Spleen (tissue), 11 donors: ENCODE data around the gene KDM2A. TPM values are rescaled to one million over a fixed set of nuclear protein-coding genes. Genes with fewer than 3 reads are reported as not detected.

Experiments used
- DNase-seq: peaks from one replicate; pipeline ENCODE4 v3.0.0-alpha.2; 2020
- H3K27ac ChIP-seq, 8 donors: fragments of 200-600 bp; sonication (generic) in 7 of 8; 1 replicate in 4 of 8; 2 replicates in 4 of 8; pipeline versions ENCODE4 v1.5.0 to v1.8.0; 2016 to 2021; ENCODE audit warnings: inconsistent platforms in 4 of 8, mild to moderate bottlenecking in 4 of 8, moderate library complexity in 1 of 8
- H3K27me3 ChIP-seq, 7 donors: fragments of 200-600 bp; sonication (generic) in 6 of 7; replicated peaks in 1 of 7; 1 replicate in 4 of 7; 2 replicates in 3 of 7; pipeline versions ENCODE4 v1.5.0 to v1.8.0; 2016 to 2021; ENCODE audit warnings: inconsistent platforms in 3 of 7, mild to moderate bottlenecking in 1 of 7
- H3K36me3 ChIP-seq, 6 donors: fragments of 200-600 bp; sonication (generic) in 5 of 6; 1 replicate in 4 of 6; 2 replicates in 2 of 6; pipeline versions ENCODE4 v1.5.0 to v1.8.0; 2016 to 2021; ENCODE audit warnings: inconsistent platforms in 2 of 6
- H3K4me1 ChIP-seq, 6 donors: fragments of 200-600 bp; sonication (generic) in 5 of 6; 1 replicate in 3 of 6; 2 replicates in 3 of 6; pipeline versions ENCODE4 v1.5.0 to v1.8.0; 2016 to 2021; ENCODE audit warnings: inconsistent platforms in 3 of 6
- H3K4me3 ChIP-seq, 8 donors: fragments of 200-600 bp; sonication (generic) in 7 of 8; 1 replicate in 4 of 8; 2 replicates in 4 of 8; pipeline versions ENCODE4 v1.5.0 to v1.8.0; 2016 to 2021; ENCODE audit warnings: inconsistent platforms in 4 of 8, mild to moderate bottlenecking in 4 of 8, moderate library complexity in 2 of 8
- H3K9me3 ChIP-seq, 8 donors: fragments of 200-600 bp; sonication (generic) in 7 of 8; 1 replicate in 4 of 8; 2 replicates in 4 of 8; pipeline versions ENCODE4 v1.5.0 to v1.8.0; 2016 to 2021; ENCODE audit warnings: inconsistent platforms in 4 of 8
- CTCF ChIP-seq, 11 experiments: fragments of 200-600 bp in 7 of 11; fragments of 450-650 bp in 4 of 11; sonication (generic) in 4 of 11; IDR thresholded peaks in 8 of 11; conservative IDR thresholded peaks in 3 of 11; 1 replicate in 7 of 11; 2 replicates in 4 of 11; pipeline versions ENCODE4 v1.4.0 to v1.8.0; 2016 to 2021; ENCODE audit warnings: antibody characterized with exemption in 11 of 11, inconsistent platforms in 4 of 11, mild to moderate bottlenecking in 1 of 11
- POLR2A ChIP-seq, 3 donors: fragments of 450-650 bp; IDR thresholded peaks; one replicate each; pipeline ENCODE4 v1.5.1; 2017; ENCODE audit warnings: antibody characterized with exemption in 3 of 3, mild to moderate bottlenecking in 1 of 3
- POLR2AphosphoS5 ChIP-seq, 3 donors: sonication (generic); formaldehyde crosslinking; IDR thresholded peaks; one replicate each; pipeline ENCODE4 v1.5.1; 2017; ENCODE audit warnings: antibody characterized with exemption in 3 of 3
- WGBS, 5 donors: extraction: QIAGEN DNeasy Blood & Tissue Kit in 3 of 5; methylation state at CpG; one replicate each; pipeline versions ENCODE4 v1.1.5 to v1.1.7; 2013 to 2018; 5-methylcytosine and 5-hydroxymethylcytosine counted together
- intact Hi-C: fragments of 100-400 bp; cut with DNase I; formaldehyde crosslinking; loops from one replicate; pipeline ENCODE4 v1.15.0; 2023; ENCODE audit warnings: low total_unique reads
- polyA plus RNA-seq, 3 donors: library from polyadenylated mRNA; stranded (reverse); fragments of 200-250 nt; gene quantifications; one replicate each; pipeline ENCODE4 v1.2.1, GENCODE V29; 2013
- total RNA-seq, 7 donors: library from RNA; depleted of rRNA in 3 of 7; stranded (reverse); fragments of >200 nt in 3 of 7; fragmentation: NEBNext Ultra II Directional in 4 of 7; extraction: Animal tissue kit (Norgen Biotek cat#: 25700) in 4 of 7; gene quantifications; one replicate each; pipeline versions ENCODE4 v1.1.0 to v1.2.1, GENCODE V29; 2016 to 2021
- donor health status: healthy with polysubstance abuse.
- donor health status: DM: no; HTN: no; CAD: no; lungs with moderate emphysema.
- donor health status: DM: no; HTN: no; CAD: no.
- donor health status: Bipolar disorder and iron deficiency.
- donor health status: healthy.
- donor health status: DM: no; HTN: no; CAD: no.
- donor health status: DM: yes; HTN: yes; CAD: no.

KDM2A gene
- total and polyA plus RNA-seq, 10 donors = 18.5 to 149 (median 125) TPM

DNA sequence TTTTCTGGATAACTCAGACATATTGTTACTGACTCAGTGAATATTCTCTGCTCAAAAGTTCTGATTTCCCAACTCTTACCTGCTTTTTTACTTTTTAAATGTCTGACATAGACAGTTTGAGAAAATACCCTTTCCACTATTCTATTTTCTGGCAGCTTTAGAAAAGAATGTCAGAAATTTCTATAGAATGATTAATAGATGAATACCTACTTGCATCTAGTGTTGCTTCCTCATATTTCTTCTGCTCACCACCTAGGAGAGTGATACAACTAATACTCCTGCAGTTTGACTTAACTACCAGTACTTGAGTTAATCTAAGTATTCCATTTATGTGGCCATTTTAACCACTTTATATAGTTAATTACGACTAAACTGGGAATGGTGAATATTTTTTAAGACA lies 55.2 kb downstream of the KDM2A start:
- Histone ChIP-seq H3K4me3 (no peak overlapping the region), H3K9me3 (no peaks in the 10 kb centered on the region), H3K27ac (no peak overlapping the region), H3K4me1 (peaks cover 0 to 82% (median 15%) of the 10 kb centered on the region in 6 donors), H3K27me3 (no peaks in the 10 kb centered on the region), H3K36me3 (peaks cover 0 to 34% (median 1%) of the 10 kb centered on the region in 6 donors)
- DNase-seq = no peak
- TF ChIP-seq POLR2AphosphoS5 (IDR thresholded peaks at IDR 0.05) = no peak
- no peak for TF ChIP-seq CTCF (IDR thresholded peaks at IDR 0.05 in 8 of 11, conservative IDR thresholded peaks at IDR 0.05 in 3 of 11)
- no peak for TF ChIP-seq POLR2A (IDR thresholded peaks at IDR 0.05)
- WGBS, 5 donors = 87 to 95% (median 93%) methylated on average over 1 of the region's 1 CpG
- intact Hi-C loops = no loop called here

DNA sequence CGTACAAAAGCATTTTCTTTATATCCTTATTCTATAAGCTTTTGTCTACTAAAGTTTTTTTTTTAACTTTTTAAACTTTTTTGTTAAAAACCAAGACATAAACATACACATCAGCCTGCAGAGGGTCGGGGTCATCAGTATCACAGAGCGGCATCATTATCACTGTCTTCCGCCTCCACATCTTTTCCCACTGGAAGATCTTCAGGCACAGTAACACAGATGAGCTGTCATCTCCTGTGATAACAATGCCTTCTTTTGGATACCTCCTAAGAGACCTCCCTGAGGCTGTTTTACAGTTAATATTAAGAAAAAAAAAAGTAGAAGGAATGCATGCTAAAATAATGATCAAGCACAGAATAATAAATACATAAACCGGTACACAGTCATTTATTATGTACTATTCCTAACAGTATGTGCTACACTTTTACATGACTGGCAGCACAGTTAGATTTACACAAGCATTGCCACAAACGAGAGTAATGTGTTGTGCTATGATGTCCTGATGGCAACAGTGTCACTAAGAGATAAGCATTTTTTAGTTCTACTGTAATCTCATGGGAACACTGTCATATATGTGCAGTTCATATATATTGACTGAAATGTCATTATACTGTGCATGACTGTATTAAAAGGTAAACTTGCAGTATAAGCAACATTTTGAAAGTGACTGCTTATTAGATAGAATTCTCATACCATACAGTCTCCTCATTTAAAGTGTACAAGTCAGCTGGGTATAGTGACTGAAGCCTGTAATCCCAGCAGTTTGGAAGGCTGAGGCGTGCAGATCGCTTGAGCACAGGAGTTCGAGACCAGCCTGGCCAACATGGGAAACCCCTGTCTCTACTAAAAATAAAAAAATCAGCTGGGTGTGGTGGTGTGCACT lies 58.6 kb downstream of the KDM2A start:
- no peak for DNase-seq
- Histone ChIP-seq H3K27ac (no peak overlapping the region), H3K9me3 (no peaks in the 10 kb centered on the region), H3K4me1 (peaks cover 0 to 64% (median 13%) of the 10 kb centered on the region in 6 donors), H3K36me3 (peaks cover 0 to 60% (median 25%) of the 10 kb centered on the region in 6 donors), H3K4me3 (no peak overlapping the region), H3K27me3 (no peaks in the 10 kb centered on the region)
- WGBS, 5 donors = 89 to 95% (median 93%) methylated on average over 9 of the region's 9 CpGs
- TF ChIP-seq CTCF (IDR thresholded peaks at IDR 0.05 in 8 of 11, conservative IDR thresholded peaks at IDR 0.05 in 3 of 11) = no peak
- TF ChIP-seq POLR2AphosphoS5 (IDR thresholded peaks at IDR 0.05) = no peak
- no peak for TF ChIP-seq POLR2A (IDR thresholded peaks at IDR 0.05)
- intact Hi-C loops = no loop called here

GRCh38 chr11:67178421-67178820 lies 59.4 kb downstream of the KDM2A start:
- intact Hi-C loops = no loop called here
- 87 to 98% (median 90%) methylated on average over 1 of the region's 1 CpG for WGBS, 5 donors

More at GRCh38 chr11:67178421-67178820, 59.4 kb downstream of the KDM2A start:
- Histone ChIP-seq H3K27me3 (no peaks in the 10 kb centered on the region), H3K9me3 (no peaks in the 10 kb centered on the region), H3K4me1 (peaks cover 0 to 56% (median 12%) of the 10 kb centered on the region in 6 donors), H3K36me3 (peaks cover 0 to 68% (median 33%) of the 10 kb centered on the region in 6 donors), H3K27ac (no peak overlapping the region), H3K4me3 (no peak overlapping the region)
- TF ChIP-seq CTCF (IDR thresholded peaks at IDR 0.05 in 8 of 11, conservative IDR thresholded peaks at IDR 0.05 in 3 of 11) = no peak
- no peak for TF ChIP-seq POLR2A (IDR thresholded peaks at IDR 0.05)
- no peak for TF ChIP-seq POLR2AphosphoS5 (IDR thresholded peaks at IDR 0.05)
- no peak for DNase-seq
